PC-9 (cell line): ENCODE data around the gene TGFBR3L. TPM values are rescaled to one million over a fixed set of nuclear protein-coding genes. Genes with fewer than 3 reads are reported as not detected.

Source experiments
- BruUV-seq: library from RNA; stranded (reverse); fragments of 400-500 nt; replicated peaks from 2 replicates; lab custom pipeline; 2021; lab: Mats Ljungman, UMichigan
- CTCF ChIA-PET: fragments of 300-600 bp; sonication (Branson Sonifier 250); formaldehyde crosslinking; loops from one replicate; lab custom pipeline; 2022; ENCODE audit warnings: antibody characterized with exemption; lab: Charles Lee
- POLR2A ChIA-PET: fragments of 300-600 bp; sonication (Branson Sonifier 250); formaldehyde crosslinking; loops from one replicate; lab custom pipeline; 2022; ENCODE audit warnings: antibody characterized with exemption; ENCODE audit not compliant: unreplicated experiment; lab: Charles Lee
- DNase-seq, 2 experiments: peaks; one replicate each; pipeline versions ENCODE4 v3.0.0 to v3.0.0-alpha.2; 2015 to 2022; ENCODE audit warnings: mixed read lengths in 1 of 2
- H2AFZ ChIP-seq: fragments of 200-600 bp; sonication (generic); 2 replicates; pipeline ENCODE4 v1.8.1; 2017; ENCODE audit warnings: antibody characterized with exemption
- H3F3A ChIP-seq: fragments of 200-600 bp; sonication (generic); 2 replicates; pipeline ENCODE4 v1.8.1; 2017; ENCODE audit warnings: antibody characterized with exemption, mild to moderate bottlenecking, low read depth; ENCODE audit not compliant: insufficient read depth
- H3K27ac ChIP-seq: fragments of 200-600 bp; sonication (generic); 2 replicates; pipeline ENCODE4 v1.6.1; 2016; ENCODE audit warnings: mixed run types
- H3K27me3 ChIP-seq: fragments of 200-600 bp; sonication (generic); 2 replicates; pipeline ENCODE4 v1.6.1; 2016; ENCODE audit warnings: low read depth, mixed run types; ENCODE audit not compliant: insufficient read depth
- H3K36me3 ChIP-seq: fragments of 200-600 bp; sonication (generic); 2 replicates; pipeline ENCODE4 v1.6.1; 2016; ENCODE audit warnings: low read depth, mixed run types
- H3K4me1 ChIP-seq: fragments of 200-600 bp; sonication (generic); replicated peaks from 2 replicates; pipeline ENCODE4 v1.6.1; 2016; ENCODE audit warnings: mixed run types; ENCODE audit not compliant: insufficient read depth
- H3K4me2 ChIP-seq: fragments of 200-600 bp; sonication (generic); 2 replicates; pipeline ENCODE4 v1.6.1; 2017; ENCODE audit warnings: mixed run types
- H3K4me3 ChIP-seq: fragments of 200-600 bp; sonication (generic); 2 replicates; pipeline ENCODE4 v1.6.1; 2016; ENCODE audit warnings: mixed run types
- H3K79me2 ChIP-seq: fragments of 200-600 bp; sonication (generic); 2 replicates; pipeline ENCODE4 v1.6.1; 2017; ENCODE audit warnings: low read depth, mixed run types
- H3K9me2 ChIP-seq: fragments of 200-600 bp; sonication (generic); 2 replicates; pipeline ENCODE4 v1.8.1; 2017; ENCODE audit warnings: mild to moderate bottlenecking; ENCODE audit not compliant: insufficient read depth
- H3K9me3 ChIP-seq: fragments of 200-600 bp; sonication (generic); 2 replicates; pipeline ENCODE4 v1.8.1; 2016; ENCODE audit warnings: low read depth; ENCODE audit not compliant: insufficient read depth
- H4K20me1 ChIP-seq: fragments of 200-600 bp; sonication (generic); 2 replicates; pipeline ENCODE4 v1.8.1; 2017; ENCODE audit not compliant: insufficient read depth
- EZH2 ChIP-seq: fragments of 200-600 bp; sonication (generic); IDR thresholded peaks from 2 replicates; pipeline ENCODE4 v1.8.0; 2017; ENCODE audit warnings: antibody characterized with exemption, low read depth
- intact Hi-C: fragments of 100-400 bp; cut with micrococcal nuclease; formaldehyde crosslinking; loops from one replicate; pipeline ENCODE4 v1.10.0; 2022; ENCODE audit not compliant: unreplicated experiment
- total RNA-seq: library from RNA; stranded (reverse); gene quantifications from 2 replicates; pipeline ENCODE4 v1.2.3, GENCODE V29; 2021
- TF ChIP-seq, protein P1 (sequence below): fragments of 200-600 bp; sonication (generic); conservative IDR thresholded peaks from 2 replicates; pipeline ENCODE4 v1.6.1; 2017; ENCODE audit warnings: mixed run types, antibody characterized with exemption, mild to moderate bottlenecking, moderate library complexity

The TGFBR3L gene
- total RNA-seq, 1 experiment from 2014 or later = 2.3 TPM

- Histone ChIP-seq H3K27me3 (no peaks in the 10 kb centered on the region), H3F3A (peaks cover 19% of the 10 kb centered on the region; the same call in 1 of the 2 replicates), H3K36me3 (no peaks in the 10 kb centered on the region), H3K9me3 (no peaks in the 10 kb centered on the region), H4K20me1 (peaks cover 39% of the 10 kb centered on the region), H3K79me2 (peaks cover 63% of the 10 kb centered on the region), H3K4me3 (peak overlapping the region; percentile 74), H3K9me2 (no peaks in the 10 kb centered on the region), H3K4me1 (peaks cover 16% of the 10 kb centered on the region; the same call in 1 of the 2 replicates), H2AFZ (peak overlapping the region; percentile 79), H3K4me2 (peak overlapping the region; percentile 99), H3K27ac (peak overlapping the region; percentile 17; the same call in 1 of the 2 replicates)
- ChIA-PET POLR2A (interaction anchor here (0.6 to 1.1 kb wide), 5 partner anchors 15 to 41 kb away, joined by 3 to 34 read pairs (median 4); partner anchors contain the start of genes PRR36 and SNAPC2), CTCF (interaction anchor here (0.6 to 2.2 kb wide), 3 partner anchors 17 to 51 kb away, joined by 3 to 10 read pairs (median 7); no protein-coding TSS in a partner anchor)
- no peak for TF ChIP-seq EZH2
- TF ChIP-seq, protein P1, sequence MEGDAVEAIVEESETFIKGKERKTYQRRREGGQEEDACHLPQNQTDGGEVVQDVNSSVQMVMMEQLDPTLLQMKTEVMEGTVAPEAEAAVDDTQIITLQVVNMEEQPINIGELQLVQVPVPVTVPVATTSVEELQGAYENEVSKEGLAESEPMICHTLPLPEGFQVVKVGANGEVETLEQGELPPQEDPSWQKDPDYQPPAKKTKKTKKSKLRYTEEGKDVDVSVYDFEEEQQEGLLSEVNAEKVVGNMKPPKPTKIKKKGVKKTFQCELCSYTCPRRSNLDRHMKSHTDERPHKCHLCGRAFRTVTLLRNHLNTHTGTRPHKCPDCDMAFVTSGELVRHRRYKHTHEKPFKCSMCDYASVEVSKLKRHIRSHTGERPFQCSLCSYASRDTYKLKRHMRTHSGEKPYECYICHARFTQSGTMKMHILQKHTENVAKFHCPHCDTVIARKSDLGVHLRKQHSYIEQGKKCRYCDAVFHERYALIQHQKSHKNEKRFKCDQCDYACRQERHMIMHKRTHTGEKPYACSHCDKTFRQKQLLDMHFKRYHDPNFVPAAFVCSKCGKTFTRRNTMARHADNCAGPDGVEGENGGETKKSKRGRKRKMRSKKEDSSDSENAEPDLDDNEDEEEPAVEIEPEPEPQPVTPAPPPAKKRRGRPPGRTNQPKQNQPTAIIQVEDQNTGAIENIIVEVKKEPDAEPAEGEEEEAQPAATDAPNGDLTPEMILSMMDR = no peak
- intact Hi-C loops = loop anchor here (5.0 kb wide), 1 partner anchor 52 kb away; no protein-coding TSS in a partner anchor
- TSS peak; percentile 50 for BruUV-seq
- DNase-seq = no peak
These were observed 10.3 kb upstream of the TGFBR3L start for GRCh38 chr19:7904074-7905020.

GRCh38 chr19:7905268-7905667, 9.4 kb upstream of the TGFBR3L start:
- no peak for DNase-seq
- peak overlapping the region; percentile 74 for H3K4me3 ChIP-seq
- no peaks in the 10 kb centered on the region for H3K9me3 ChIP-seq
- H4K20me1 ChIP-seq = peaks cover 46% of the 10 kb centered on the region
- peaks cover 16% of the 10 kb centered on the region; the same call in 1 of the 2 replicates for H3K4me1 ChIP-seq
- H3K79me2 ChIP-seq = peaks cover 63% of the 10 kb centered on the region
- intact Hi-C loops = no loop called here
- H3F3A ChIP-seq = peaks cover 19% of the 10 kb centered on the region; the same call in 1 of the 2 replicates
- ChIA-PET POLR2A (no interaction called here), CTCF (no interaction called here)
- H3K27ac ChIP-seq = no peak overlapping the region
- 0 out of 2 replicates have a peak, but pooled peaks cover 3% of the 10 kb centered on the region for H3K36me3 ChIP-seq
- H3K4me2 ChIP-seq = peak overlapping the region; percentile 99
- no peaks in the 10 kb centered on the region for H3K9me2 ChIP-seq
- BruUV-seq = no TSS peak
- TF ChIP-seq, protein P1 = no peak
- no peak for TF ChIP-seq EZH2
- H2AFZ ChIP-seq = no peak overlapping the region
- H3K27me3 ChIP-seq = no peaks in the 10 kb centered on the region

- H3K79me2 ChIP-seq = peaks cover 63% of the 10 kb centered on the region
- peaks cover 46% of the 10 kb centered on the region for H4K20me1 ChIP-seq
- no peak overlapping the region for H3K4me3 ChIP-seq
- ChIA-PET CTCF (no interaction called here), POLR2A (no interaction called here)
- TF ChIP-seq EZH2 = no peak
- peaks cover 14% of the 10 kb centered on the region; the same call in 1 of the 2 replicates for H3F3A ChIP-seq
- intact Hi-C loops = no loop called here
- peaks cover 16% of the 10 kb centered on the region; the same call in 1 of the 2 replicates for H3K4me1 ChIP-seq
- no peak overlapping the region for H3K27ac ChIP-seq
- H2AFZ ChIP-seq = no peak overlapping the region
- H3K27me3 ChIP-seq = no peaks in the 10 kb centered on the region
- DNase-seq = no peak
- no peak overlapping the region for H3K4me2 ChIP-seq
- no TSS peak for BruUV-seq
- H3K9me3 ChIP-seq = no peaks in the 10 kb centered on the region
- H3K9me2 ChIP-seq = no peaks in the 10 kb centered on the region
- H3K36me3 ChIP-seq = 0 out of 2 replicates have a peak, but pooled peaks cover 3% of the 10 kb centered on the region
These were observed 8.8 kb upstream of the TGFBR3L start for GRCh38 chr19:7905859-7906258.
